HG02938 (cell line): ENCODE data around the gene EHMT1.

Experiments
- ATAC-seq: cut with Tn5 transposase; IDR thresholded peaks from one replicate; pipeline ENCODE4 v1.9.1; 2021; ENCODE audit warnings: mild to moderate bottlenecking, moderate library complexity; ENCODE audit not compliant: unreplicated experiment

EHMT1 gene

GRCh38 chr9:137781906-137782585, 163.2 kb downstream of the EHMT1 start:
- ATAC-seq: no peak

- ATAC-seq: no peak
Measured at GRCh38 chr9:137783521-137783920, 164.7 kb downstream of the EHMT1 start.

- no peak for ATAC-seq
Measured at GRCh38 chr9:137784046-137784445, 165.2 kb downstream of the EHMT1 start.

GRCh38 chr9:137784641-137785513, 166.1 kb downstream of the EHMT1 start:
- no peak for ATAC-seq

- ATAC-seq: no peak
Measured at GRCh38 chr9:137785704-137786161, 166.9 kb downstream of the EHMT1 start.

GRCh38 chr9:137786511-137786920, 167.7 kb downstream of the EHMT1 start:
- no peak for ATAC-seq

GRCh38 chr9:137787381-137787780, 168.6 kb downstream of the EHMT1 start:
- no peak for ATAC-seq

GRCh38 chr9:137787786-137788505, 169.1 kb downstream of the EHMT1 start:
- no peak for ATAC-seq

- ATAC-seq: no peak
Measured at GRCh38 chr9:137788561-137789294, 169.9 kb downstream of the EHMT1 start.

- ATAC-seq: no peak
Measured at GRCh38 chr9:137789295-137789895, 170.6 kb downstream of the EHMT1 start.

GRCh38 chr9:137791947-137792346, 173.1 kb downstream of the EHMT1 start:
- ATAC-seq: no peak

- no peak for ATAC-seq
Measured at GRCh38 chr9:137793196-137793841, 174.5 kb downstream of the EHMT1 start.

- ATAC-seq: no peak
Measured at GRCh38 chr9:137795156-137795666, 176.4 kb downstream of the EHMT1 start.

- ATAC-seq: no peak
Measured at GRCh38 chr9:137797206-137798120, 178.7 kb downstream of the EHMT1 start.

GRCh38 chr9:137798142-137798541, 179.3 kb downstream of the EHMT1 start:
- no peak for ATAC-seq

GRCh38 chr9:137798901-137799629, 180.3 kb downstream of the EHMT1 start:
- no peak for ATAC-seq

GRCh38 chr9:137799630-137799983, 180.8 kb downstream of the EHMT1 start:
- ATAC-seq: no peak
